Activated CD4-positive, alpha-beta T cell treated with anti-CD3 and anti-CD28 coated beads for 1 hour (primary cell): Measurements from ENCODE around the gene FAF2.
A peak's percentile ranks its signal among the peaks of the same experiment; 100 is the strongest.
"Not testable (repeated sequence)": the region's sequence is repeated elsewhere in the genome, so short reads cannot be mapped to it uniquely, and the experiment has no call there.

ENCODE experiments used
- DNase-seq: peaks from one replicate; pipeline ENCODE4 v3.0.0-alpha.2; 2020

The FAF2 gene

GRCh38 chr5:176447978-176448608 lies at the start of gene FAF2:
TSS of gene FAF2 (plus strand) at chr5:176448385. CDS start at chr5:176448408, 23 bp downstream.
- DNase-seq: peak; percentile 98

- no peak for DNase-seq
These were observed 47.6 kb upstream of the FAF2 start for GRCh38 chr5:176400382-176401156.

GRCh38 chr5:176401281-176402205 lies 46.6 kb upstream of the FAF2 start:
- DNase-seq: no peak

GRCh38 chr5:176405656-176406435 lies 42.3 kb upstream of the FAF2 start:
- DNase-seq: no peak

GRCh38 chr5:176406436-176407052 lies 41.6 kb upstream of the FAF2 start:
- no peak for DNase-seq

- DNase-seq: no peak
These were observed 40.5 kb upstream of the FAF2 start for GRCh38 chr5:176407456-176408251.

GRCh38 chr5:176408252-176408573 lies 40.0 kb upstream of the FAF2 start:
- not testable (repeated sequence) for DNase-seq

- no peak for DNase-seq
These were observed 39.6 kb upstream of the FAF2 start for GRCh38 chr5:176408590-176408989.

- no peak for DNase-seq
These were observed 38.4 kb upstream of the FAF2 start for GRCh38 chr5:176409765-176410164.

- no peak for DNase-seq
These were observed 37.6 kb upstream of the FAF2 start for GRCh38 chr5:176410486-176411180.

GRCh38 chr5:176412517-176413254 lies 35.5 kb upstream of the FAF2 start:
- no peak for DNase-seq

- DNase-seq: no peak
These were observed 35.0 kb upstream of the FAF2 start for GRCh38 chr5:176413255-176413565.

GRCh38 chr5:176413709-176414191 lies 34.4 kb upstream of the FAF2 start:
- DNase-seq: no peak

- no peak for DNase-seq
These were observed 33.5 kb upstream of the FAF2 start for GRCh38 chr5:176414704-176415103.

- DNase-seq: no peak
These were observed 32.8 kb upstream of the FAF2 start for GRCh38 chr5:176415240-176415951.

GRCh38 chr5:176415952-176416924 lies 31.9 kb upstream of the FAF2 start, which contains the start of gene CLTB:
TSS of gene CLTB (minus strand) at chr5:176416539. CDS start at chr5:176416363, 176 bp downstream.
- peak; percentile 89 for DNase-seq

GRCh38 chr5:176416965-176417364 lies 31.2 kb upstream of the FAF2 start:
- DNase-seq: no peak

- DNase-seq: no peak
These were observed 29.9 kb upstream of the FAF2 start for GRCh38 chr5:176418251-176418650.
